HepG2 (cell line): ENCODE data around the gene PLXNA3. TPM values are rescaled to one million over a fixed set of nuclear protein-coding genes. Genes with fewer than 3 reads are reported as not detected.

Experiments used
- CBX2 ChIP-seq, 2 experiments: fragments of 200-600 bp in 1 of 2; sonication (generic); formaldehyde crosslinking in 1 of 2; IDR thresholded peaks; 2 replicates each; pipeline versions ENCODE4 v1.7.0 to v1.8.1; 2018 to 2022; ENCODE audit warnings: low read depth in 2 of 2, low read length in 1 of 2, mild to moderate bottlenecking in 1 of 2, missing genetic modification reagents in 1 of 2
- FIP1L1 ChIP-seq: fragments of 200-400 bp; formaldehyde crosslinking; IDR thresholded peaks from 2 replicates; pipeline ENCODE4 v1.6.1; 2018; ENCODE audit warnings: low read depth, mild to moderate bottlenecking, low read length, moderate library complexity, borderline replicate concordance; ENCODE audit not compliant: insufficient read depth
- KDM3A ChIP-seq: IDR thresholded peaks from 2 replicates; pipeline ENCODE4 v1.6.1; 2018; ENCODE audit warnings: low read depth, missing compliant biosample characterization
- NONO ChIP-seq, 2 experiments: fragments of 450-650 bp in 1 of 2; sonication (generic) in 1 of 2; formaldehyde crosslinking in 1 of 2; IDR thresholded peaks in 1 of 2; conservative IDR thresholded peaks in 1 of 2; 2 replicates each; pipeline versions ENCODE4 v1.6.1 to v1.8.0; 2017 to 2022; ENCODE audit warnings: mild to moderate bottlenecking in 1 of 2, missing genetic modification reagents in 1 of 2, moderate library complexity in 1 of 2
- PAWR ChIP-seq: sonication (generic); formaldehyde crosslinking; IDR thresholded peaks from 2 replicates; pipeline ENCODE4 v1.4.0; 2020; ENCODE audit warnings: missing genetic modification reagents, mild to moderate bottlenecking, borderline replicate concordance
- XBP1 ChIP-seq: sonication (generic); formaldehyde crosslinking; IDR thresholded peaks from 2 replicates; pipeline ENCODE4 v1.5.0; 2020; ENCODE audit warnings: missing genetic modification reagents
- ZNF234 ChIP-seq: sonication (generic); formaldehyde crosslinking; conservative IDR thresholded peaks from 2 replicates; pipeline ENCODE4 v1.5.1; 2020; ENCODE audit warnings: mild to moderate bottlenecking, missing genetic modification reagents
- ZNF274 ChIP-seq: sonication (generic); formaldehyde crosslinking; IDR thresholded peaks from 2 replicates; pipeline ENCODE4 v1.5.1; 2020; ENCODE audit warnings: mild to moderate bottlenecking, missing genetic modification reagents
- ZNF451 ChIP-seq: sonication (generic); formaldehyde crosslinking; IDR thresholded peaks from 2 replicates; pipeline ENCODE4 v1.5.0; 2020; ENCODE audit warnings: mild to moderate bottlenecking, missing genetic modification reagents
- ZNF563 ChIP-seq: sonication (generic); formaldehyde crosslinking; IDR thresholded peaks from 2 replicates; pipeline ENCODE4 v1.8.0; 2022; ENCODE audit warnings: mild to moderate bottlenecking, moderate library complexity, missing genetic modification reagents
- ZNF609 ChIP-seq: sonication (generic); formaldehyde crosslinking; IDR thresholded peaks from 2 replicates; pipeline ENCODE4 v1.4.0; 2020; ENCODE audit warnings: mild to moderate bottlenecking, missing genetic modification reagents, borderline replicate concordance
- ZXDC ChIP-seq: sonication (generic); formaldehyde crosslinking; IDR thresholded peaks from 2 replicates; pipeline ENCODE4 v1.5.0; 2020; ENCODE audit warnings: mild to moderate bottlenecking, missing genetic modification reagents
- polyA plus RNA-seq, 8 experiments: library from polyadenylated mRNA; depleted of rRNA in 3 of 8; stranded (reverse) in 7 of 8; unstranded in 1 of 8; fragments of >200 nt; fragmentation: Illumina TruSeq in 4 of 8; extraction: Trizol in 4 of 8; gene quantifications; 2 replicates each; pipeline versions ENCODE4 v1.2.1 to v1.2.3, GENCODE V29; 2011 to 2016; ENCODE audit warnings: low read depth in 4 of 8, missing spikeins in 1 of 8, mixed read lengths in 1 of 8; ENCODE audit not compliant: insufficient read depth in 1 of 8
- total RNA-seq, 5 experiments: library from RNA; depleted of rRNA; stranded (reverse); fragments of >200 nt; fragmentation: Illumina TruSeq; extraction: Trizol; gene quantifications; 2 replicates each; pipeline ENCODE4 v1.2.3, GENCODE V29; 2016; ENCODE audit warnings: low read depth in 1 of 5
- TF ChIP-seq, protein P1 (sequence below): sonication (generic); formaldehyde crosslinking; IDR thresholded peaks from 2 replicates; pipeline ENCODE4 v1.4.0; 2020; ENCODE audit warnings: missing genetic modification reagents; ENCODE audit errors: not compliant biosample characterization
- TF ChIP-seq, protein P2 (sequence below): sonication (generic); formaldehyde crosslinking; IDR thresholded peaks from 2 replicates; pipeline ENCODE4 v1.4.0; 2020; ENCODE audit warnings: missing genetic modification reagents, borderline replicate concordance

The PLXNA3 gene
- total and polyA plus RNA-seq, 2 of the 13 experiments (the other 11 are each of a cell fraction or from before 2014, with no cell fraction given) = 5.8 to 20.6 TPM

- TF ChIP-seq FIP1L1 (no peak), KDM3A (CRISPR knock-in tag) (no peak), PAWR (no peak), CBX2 (IDR thresholded peaks at IDR 0.05; ENCODE audit: low read depth, low read length) (no peak), CBX2 (CRISPR knock-in tag; IDR thresholded peaks at IDR 0.05; ENCODE audit: low read depth) (no peak), ZXDC (CRISPR knock-in tag) (no peak), XBP1 (no peak), ZNF274 (CRISPR knock-in tag) (no peak), ZNF563 (CRISPR knock-in tag) (no peak), NONO (IDR thresholded peaks at IDR 0.05) (no peak), NONO (CRISPR knock-in tag; conservative IDR thresholded peaks at IDR 0.05) (peak; percentile 68; the same call in 1 of the 2 replicates), ZNF609 (no peak), ZNF451 (CRISPR knock-in tag) (no peak), ZNF234 (no peak)
- TF ChIP-seq, protein P1, sequence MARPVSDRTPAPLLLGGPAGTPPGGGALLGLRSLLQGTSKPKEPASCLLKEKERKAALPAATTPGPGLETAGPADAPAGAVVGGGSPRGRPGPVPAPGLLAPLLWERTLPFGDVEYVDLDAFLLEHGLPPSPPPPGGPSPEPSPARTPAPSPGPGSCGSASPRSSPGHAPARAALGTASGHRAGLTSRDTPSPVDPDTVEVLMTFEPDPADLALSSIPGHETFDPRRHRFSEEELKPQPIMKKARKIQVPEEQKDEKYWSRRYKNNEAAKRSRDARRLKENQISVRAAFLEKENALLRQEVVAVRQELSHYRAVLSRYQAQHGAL (CRISPR knock-in tag) = no peak
- TF ChIP-seq, protein P2, sequence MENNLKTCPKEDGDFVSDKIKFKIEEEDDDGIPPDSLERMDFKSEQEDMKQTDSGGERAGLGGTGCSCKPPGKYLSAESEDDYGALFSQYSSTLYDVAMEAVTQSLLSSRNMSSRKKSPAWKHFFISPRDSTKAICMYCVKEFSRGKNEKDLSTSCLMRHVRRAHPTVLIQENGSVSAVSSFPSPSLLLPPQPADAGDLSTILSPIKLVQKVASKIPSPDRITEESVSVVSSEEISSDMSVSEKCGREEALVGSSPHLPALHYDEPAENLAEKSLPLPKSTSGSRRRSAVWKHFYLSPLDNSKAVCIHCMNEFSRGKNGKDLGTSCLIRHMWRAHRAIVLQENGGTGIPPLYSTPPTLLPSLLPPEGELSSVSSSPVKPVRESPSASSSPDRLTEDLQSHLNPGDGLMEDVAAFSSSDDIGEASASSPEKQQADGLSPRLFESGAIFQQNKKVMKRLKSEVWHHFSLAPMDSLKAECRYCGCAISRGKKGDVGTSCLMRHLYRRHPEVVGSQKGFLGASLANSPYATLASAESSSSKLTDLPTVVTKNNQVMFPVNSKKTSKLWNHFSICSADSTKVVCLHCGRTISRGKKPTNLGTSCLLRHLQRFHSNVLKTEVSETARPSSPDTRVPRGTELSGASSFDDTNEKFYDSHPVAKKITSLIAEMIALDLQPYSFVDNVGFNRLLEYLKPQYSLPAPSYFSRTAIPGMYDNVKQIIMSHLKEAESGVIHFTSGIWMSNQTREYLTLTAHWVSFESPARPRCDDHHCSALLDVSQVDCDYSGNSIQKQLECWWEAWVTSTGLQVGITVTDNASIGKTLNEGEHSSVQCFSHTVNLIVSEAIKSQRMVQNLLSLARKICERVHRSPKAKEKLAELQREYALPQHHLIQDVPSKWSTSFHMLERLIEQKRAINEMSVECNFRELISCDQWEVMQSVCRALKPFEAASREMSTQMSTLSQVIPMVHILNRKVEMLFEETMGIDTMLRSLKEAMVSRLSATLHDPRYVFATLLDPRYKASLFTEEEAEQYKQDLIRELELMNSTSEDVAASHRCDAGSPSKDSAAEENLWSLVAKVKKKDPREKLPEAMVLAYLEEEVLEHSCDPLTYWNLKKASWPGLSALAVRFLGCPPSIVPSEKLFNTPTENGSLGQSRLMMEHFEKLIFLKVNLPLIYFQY (CRISPR knock-in tag) = no peak
These were observed 29.6 kb upstream of the PLXNA3 start, which contains the start of gene ATP6AP1 (continued) for GRCh38 chrX:154428176-154429171.
